Measurements from ENCODE around the gene EME2.

DNA sequence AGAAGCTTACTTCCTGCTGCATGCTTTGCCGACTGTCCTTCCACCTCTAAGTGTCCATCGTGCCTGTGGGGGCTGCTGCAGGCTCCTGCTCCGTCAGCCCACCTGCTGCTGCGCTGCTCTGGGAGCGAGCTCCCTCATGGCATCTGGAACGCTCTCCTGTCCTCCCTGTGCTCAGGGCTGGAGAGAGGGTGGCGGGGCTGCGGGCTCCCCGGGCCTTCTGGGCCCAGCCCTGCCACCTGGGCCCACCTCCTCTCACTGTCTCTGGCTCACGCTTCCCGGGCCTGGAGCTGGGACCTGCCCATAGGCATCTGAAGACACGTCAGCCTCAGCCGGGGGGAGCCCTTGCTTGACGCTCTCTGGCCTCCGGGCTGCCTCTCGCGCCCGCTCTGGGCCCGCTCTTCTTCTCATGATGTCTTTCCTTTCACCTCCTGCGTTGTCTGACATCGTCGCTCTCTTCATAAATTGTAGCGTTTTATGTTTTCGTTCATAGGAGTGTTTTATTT lies 28.2 kb upstream of the EME2 start:
- TF ChIP-seq POLR2A (IDR thresholded peaks at IDR 0.05) (no peak), POLR2AphosphoS5 (IDR thresholded peaks at IDR 0.05) (no peak)
- TF ChIP-seq, protein P1, sequence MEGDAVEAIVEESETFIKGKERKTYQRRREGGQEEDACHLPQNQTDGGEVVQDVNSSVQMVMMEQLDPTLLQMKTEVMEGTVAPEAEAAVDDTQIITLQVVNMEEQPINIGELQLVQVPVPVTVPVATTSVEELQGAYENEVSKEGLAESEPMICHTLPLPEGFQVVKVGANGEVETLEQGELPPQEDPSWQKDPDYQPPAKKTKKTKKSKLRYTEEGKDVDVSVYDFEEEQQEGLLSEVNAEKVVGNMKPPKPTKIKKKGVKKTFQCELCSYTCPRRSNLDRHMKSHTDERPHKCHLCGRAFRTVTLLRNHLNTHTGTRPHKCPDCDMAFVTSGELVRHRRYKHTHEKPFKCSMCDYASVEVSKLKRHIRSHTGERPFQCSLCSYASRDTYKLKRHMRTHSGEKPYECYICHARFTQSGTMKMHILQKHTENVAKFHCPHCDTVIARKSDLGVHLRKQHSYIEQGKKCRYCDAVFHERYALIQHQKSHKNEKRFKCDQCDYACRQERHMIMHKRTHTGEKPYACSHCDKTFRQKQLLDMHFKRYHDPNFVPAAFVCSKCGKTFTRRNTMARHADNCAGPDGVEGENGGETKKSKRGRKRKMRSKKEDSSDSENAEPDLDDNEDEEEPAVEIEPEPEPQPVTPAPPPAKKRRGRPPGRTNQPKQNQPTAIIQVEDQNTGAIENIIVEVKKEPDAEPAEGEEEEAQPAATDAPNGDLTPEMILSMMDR (IDR thresholded peaks at IDR 0.05 in 8 of 11, conservative IDR thresholded peaks at IDR 0.05 in 3 of 11), result no peak

Data from spleen (tissue), 7 donors.